ENCODE measurements around the gene MTMR12.

Gene MTMR12

DNA sequence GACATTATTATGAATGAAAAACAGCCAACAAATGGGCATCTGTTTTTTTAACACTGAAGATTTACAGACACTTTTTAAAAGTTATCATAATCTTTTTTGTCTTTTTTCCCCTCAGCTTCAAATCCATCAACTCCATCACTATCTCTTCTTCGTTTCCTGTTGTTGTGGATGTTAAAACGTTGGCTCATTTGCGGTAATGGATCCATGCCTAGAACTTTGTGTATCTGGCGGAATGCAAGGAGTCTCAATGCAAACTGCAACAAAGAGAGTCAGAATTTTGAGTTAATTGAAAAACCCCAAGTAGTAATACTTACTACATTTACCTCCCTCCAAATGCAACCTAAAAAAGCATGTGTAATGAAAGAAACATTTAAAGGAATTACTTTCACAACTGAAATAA, 42.9 kb upstream of the MTMR12 start:
- Histone ChIP-seq H3K27me3 (no peaks in the 10 kb centered on the region), H3K36me3 (peaks cover 23 to 61% (median 43%) of the 10 kb centered on the region in 3 donors), H3K4me3 (no peak overlapping the region), H3K9me3 (no peaks in the 10 kb centered on the region), H3K27ac (no peak overlapping the region), H3K4me1 (no peaks in the 10 kb centered on the region)
- DNase-seq: no peak
- no peak for TF ChIP-seq CTCF (IDR thresholded peaks at IDR 0.05)
- intact Hi-C loops (cut with DNase I; ENCODE audit: low total_unique reads): no loop called here

DNA sequence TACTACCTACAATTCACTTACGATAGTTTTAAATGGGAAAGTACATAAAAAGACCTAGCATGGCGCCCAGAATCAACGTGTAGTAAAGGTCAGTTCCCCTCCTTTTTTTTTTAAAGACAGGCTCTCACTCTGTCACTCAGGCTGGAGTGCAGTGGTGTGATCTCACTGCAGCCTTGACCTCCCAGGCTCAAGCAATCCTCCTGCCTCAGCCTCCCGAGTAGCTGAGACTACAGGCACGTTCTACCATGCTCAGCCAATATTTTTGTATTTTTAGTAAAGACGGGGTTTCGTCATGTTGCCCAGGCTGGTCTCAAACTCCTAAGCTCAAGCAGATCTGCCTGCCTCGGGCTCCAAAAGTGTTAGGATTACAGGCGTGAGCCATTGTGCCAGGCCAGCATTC, 40.7 kb upstream of the MTMR12 start:
- TF ChIP-seq CTCF (IDR thresholded peaks at IDR 0.05): no peak
- H3K9me3 ChIP-seq: no peaks in the 10 kb centered on the region
- intact Hi-C loops (cut with DNase I; ENCODE audit: low total_unique reads): no loop called here
- no peaks in the 10 kb centered on the region for H3K27me3 ChIP-seq
- H3K4me1 ChIP-seq: no peaks in the 10 kb centered on the region
- H3K27ac ChIP-seq: peak overlapping the region in 1 of 2 donors; percentile 15
- peaks cover 13 to 41% (median 30%) of the 10 kb centered on the region in 3 donors for H3K36me3 ChIP-seq
- no peak overlapping the region for H3K4me3 ChIP-seq
- DNase-seq: no peak

DNA sequence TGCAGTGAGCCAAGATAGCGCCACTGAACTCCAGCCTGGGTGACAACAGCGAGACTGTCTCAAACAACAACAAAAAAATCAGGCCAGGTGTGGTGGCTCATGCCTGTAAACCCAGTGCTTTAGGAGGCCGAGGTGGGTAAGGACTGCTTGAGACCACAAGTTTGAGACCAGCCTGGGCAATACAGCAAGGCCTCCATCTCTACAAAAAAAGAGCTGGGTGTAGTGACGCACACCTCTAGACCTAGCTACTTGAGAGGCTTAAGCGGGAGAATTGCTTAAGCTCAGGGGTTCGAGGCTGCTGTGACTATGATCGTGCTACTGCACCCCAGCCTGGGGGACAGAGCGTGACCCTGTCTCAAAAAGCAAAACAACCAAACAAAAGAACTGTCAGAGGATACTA, 39.9 kb upstream of the MTMR12 start:
- no peaks in the 10 kb centered on the region for H3K9me3 ChIP-seq
- no peak overlapping the region for H3K4me3 ChIP-seq
- H3K27me3 ChIP-seq: no peaks in the 10 kb centered on the region
- no peak for TF ChIP-seq CTCF (IDR thresholded peaks at IDR 0.05)
- H3K27ac ChIP-seq: no peak overlapping the region
- DNase-seq: no peak
- peaks cover 13 to 33% (median 24%) of the 10 kb centered on the region in 3 donors for H3K36me3 ChIP-seq
- intact Hi-C loops (cut with DNase I; ENCODE audit: low total_unique reads): no loop called here
- H3K4me1 ChIP-seq: no peaks in the 10 kb centered on the region

- DNase-seq: no peak
- H3K9me3 ChIP-seq: no peaks in the 10 kb centered on the region
- H3K4me3 ChIP-seq: no peak overlapping the region
- H3K27me3 ChIP-seq: no peaks in the 10 kb centered on the region
- H3K36me3 ChIP-seq: no peaks in the 10 kb centered on the region
- intact Hi-C loops (cut with DNase I; ENCODE audit: low total_unique reads): no loop called here
- no peak overlapping the region for H3K27ac ChIP-seq
- H3K4me1 ChIP-seq: no peaks in the 10 kb centered on the region
- TF ChIP-seq CTCF (IDR thresholded peaks at IDR 0.05): no peak
Measured at GRCh38 chr5:32346869-32347268, 34.1 kb upstream of the MTMR12 start.

GRCh38 chr5:32343058-32343672, 30.4 kb upstream of the MTMR12 start:
- Histone ChIP-seq H3K27ac (no peak overlapping the region), H3K9me3 (no peaks in the 10 kb centered on the region), H3K36me3 (no peaks in the 10 kb centered on the region), H3K4me1 (no peaks in the 10 kb centered on the region), H3K4me3 (no peak overlapping the region), H3K27me3 (no peaks in the 10 kb centered on the region)
- no peak for DNase-seq
- intact Hi-C loops (cut with DNase I; ENCODE audit: low total_unique reads): no loop called here
- no peak for TF ChIP-seq CTCF (IDR thresholded peaks at IDR 0.05)

- Histone ChIP-seq H3K9me3 (no peaks in the 10 kb centered on the region), H3K27ac (no peak overlapping the region), H3K27me3 (no peaks in the 10 kb centered on the region), H3K4me1 (no peaks in the 10 kb centered on the region), H3K4me3 (no peak overlapping the region), H3K36me3 (no peaks in the 10 kb centered on the region)
- intact Hi-C loops (cut with DNase I; ENCODE audit: low total_unique reads): no loop called here
- no peak for TF ChIP-seq CTCF (IDR thresholded peaks at IDR 0.05)
- DNase-seq: no peak
Measured at GRCh38 chr5:32342656-32343055, 29.9 kb upstream of the MTMR12 start.

Data from tibial artery (tissue), 4 donors.